Erythroblast (primary cell): ENCODE results near the gene ZNF521.
A peak's percentile ranks its signal among the peaks of the same experiment; 100 is the strongest.

Experiments used
- DNase-seq, 2 experiments: peaks; one replicate each; lab custom pipeline; 2025; lab: John Stamatoyannopoulos, UW
- GATA1 ChIP-seq: IDR thresholded peaks from 2 replicates; pipeline ENCODE4 v1.6.1; 2011; ENCODE audit warnings: low read depth, mild to moderate bottlenecking, control low read depth, low read length, moderate library complexity
- POLR2A ChIP-seq: IDR thresholded peaks from 2 replicates; pipeline ENCODE4 v1.6.1; 2011; ENCODE audit warnings: mild to moderate bottlenecking, low read length

Gene ZNF521

GRCh38 chr18:25322806-25323205 lies 29.2 kb downstream of the ZNF521 start:
- no peak for TF ChIP-seq POLR2A
- no peak for TF ChIP-seq GATA1
- no peak for DNase-seq

GRCh38 chr18:25316381-25317018 lies 35.5 kb downstream of the ZNF521 start:
- no peak for TF ChIP-seq GATA1
- TF ChIP-seq POLR2A, result no peak

GRCh38 chr18:25314838-25315190 lies 37.2 kb downstream of the ZNF521 start:
- no peak for TF ChIP-seq POLR2A
- TF ChIP-seq GATA1, result no peak
- no peak for DNase-seq

More at GRCh38 chr18:25316381-25317018, 35.5 kb downstream of the ZNF521 start:
- no peak for DNase-seq

- no peak for TF ChIP-seq GATA1
- no peak for TF ChIP-seq POLR2A
- DNase-seq, result no peak
Observed at GRCh38 chr18:25314151-25314837, 37.7 kb downstream of the ZNF521 start.

- no peak for TF ChIP-seq GATA1
- no peak for TF ChIP-seq POLR2A
- DNase-seq, result peak in 1 of 2 experiments; percentile 33
Observed at GRCh38 chr18:25313268-25313667, 38.7 kb downstream of the ZNF521 start.

GRCh38 chr18:25310045-25310444 lies 41.9 kb downstream of the ZNF521 start:
- peak; percentile 88 to 92 for DNase-seq
- TF ChIP-seq GATA1, result no peak

- DNase-seq, result no peak
- TF ChIP-seq POLR2A (no peak), GATA1 (no peak)
Observed at GRCh38 chr18:25308381-25308780, 43.6 kb downstream of the ZNF521 start.

GRCh38 chr18:25307192-25307591 lies 44.8 kb downstream of the ZNF521 start:
- DNase-seq, result no peak
- TF ChIP-seq POLR2A (no peak), GATA1 (no peak)

- no peak for DNase-seq
- TF ChIP-seq GATA1 (no peak), POLR2A (no peak)
Observed at GRCh38 chr18:25306671-25307070, 45.3 kb downstream of the ZNF521 start.

GRCh38 chr18:25305584-25305983 lies 46.4 kb downstream of the ZNF521 start:
- DNase-seq, result no peak
- no peak for TF ChIP-seq GATA1
- TF ChIP-seq POLR2A, result no peak

GRCh38 chr18:25300492-25300891 lies 51.5 kb downstream of the ZNF521 start:
- no peak for TF ChIP-seq POLR2A
- no peak for TF ChIP-seq GATA1
- no peak for DNase-seq

- TF ChIP-seq GATA1 (no peak), POLR2A (no peak)
- DNase-seq, result peak; percentile 11 to 34
Observed at GRCh38 chr18:25299426-25300300, 52.3 kb downstream of the ZNF521 start.

- no peak for TF ChIP-seq GATA1
- no peak for TF ChIP-seq POLR2A
- DNase-seq, result peak; percentile 32 to 66
Observed at GRCh38 chr18:25298853-25299274, 53.1 kb downstream of the ZNF521 start.
